Fibroblast of villous mesenchyme (primary cell): ENCODE results near the gene EPHA8. TPM values are rescaled to one million over a fixed set of nuclear protein-coding genes. Genes with fewer than 3 reads are reported as not detected.

ENCODE experiments used
- DNase-seq: peaks from one replicate; pipeline ENCODE4 v3.0.0-alpha.2; 2010; ENCODE audit warnings: low read depth
- H3K4me3 ChIP-seq: 2 replicates; pipeline ENCODE4 v1.5.1; 2011; ENCODE audit warnings: low read depth, mild to moderate bottlenecking, low read length
- CTCF ChIP-seq: IDR thresholded peaks from 2 replicates; pipeline ENCODE4 v1.5.1; 2012; ENCODE audit warnings: low read depth, mild to moderate bottlenecking, low read length; ENCODE audit not compliant: insufficient read depth
- total RNA-seq: library from RNA; depleted of rRNA; stranded (reverse); fragments of >200 nt; gene quantifications from 2 replicates; pipeline ENCODE4 v1.2.3, GENCODE V29; 2012

EPHA8 gene
- total RNA-seq, 1 donor: not detected

DNA sequence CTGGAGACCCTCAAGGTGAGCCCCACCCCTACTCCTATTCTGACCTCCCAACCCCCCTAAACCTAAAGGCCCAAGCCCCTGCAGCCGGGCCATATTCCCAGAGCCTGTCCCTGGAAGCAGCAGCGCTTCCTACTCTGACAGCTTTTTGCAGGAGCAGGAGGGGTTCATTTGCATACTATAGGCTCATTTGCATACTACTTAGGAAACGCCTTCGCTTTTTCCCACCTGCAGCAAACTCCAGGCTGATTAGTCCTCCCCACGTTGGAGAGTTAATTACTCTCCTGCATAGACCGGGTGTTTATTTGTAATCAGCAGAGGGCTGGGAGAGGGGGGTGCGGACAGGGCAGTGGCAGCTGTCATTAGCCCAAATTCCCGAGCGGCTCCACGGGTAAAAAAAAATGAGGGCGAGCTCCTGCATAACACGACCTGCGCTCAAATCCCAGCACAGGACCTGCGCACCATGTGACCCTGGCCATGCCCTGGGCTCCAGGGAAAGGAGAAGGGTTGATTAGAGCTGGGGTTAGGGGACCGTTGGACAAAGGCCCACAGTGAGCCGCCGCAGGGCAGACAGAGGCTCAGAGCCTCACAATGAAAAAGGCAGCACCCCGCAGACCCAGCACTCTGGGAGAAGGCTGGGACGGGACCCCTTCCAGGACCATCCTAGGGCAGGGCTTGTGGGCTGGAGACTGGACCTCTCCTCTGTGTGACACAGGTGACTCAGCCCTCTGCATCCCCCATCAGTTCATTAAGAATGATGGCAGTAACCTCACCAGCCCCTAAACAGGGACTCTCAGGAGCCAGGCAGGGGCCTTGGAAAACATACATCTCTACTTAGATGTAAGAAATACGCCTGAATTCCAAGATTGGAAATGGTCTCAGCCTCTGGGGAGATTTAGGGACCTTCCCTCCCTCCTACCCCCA is 63.2 kb downstream of the EPHA8 start:
- DNase-seq: no peak
- H3K4me3 ChIP-seq: no peak overlapping the region
- TF ChIP-seq CTCF: no peak

DNA sequence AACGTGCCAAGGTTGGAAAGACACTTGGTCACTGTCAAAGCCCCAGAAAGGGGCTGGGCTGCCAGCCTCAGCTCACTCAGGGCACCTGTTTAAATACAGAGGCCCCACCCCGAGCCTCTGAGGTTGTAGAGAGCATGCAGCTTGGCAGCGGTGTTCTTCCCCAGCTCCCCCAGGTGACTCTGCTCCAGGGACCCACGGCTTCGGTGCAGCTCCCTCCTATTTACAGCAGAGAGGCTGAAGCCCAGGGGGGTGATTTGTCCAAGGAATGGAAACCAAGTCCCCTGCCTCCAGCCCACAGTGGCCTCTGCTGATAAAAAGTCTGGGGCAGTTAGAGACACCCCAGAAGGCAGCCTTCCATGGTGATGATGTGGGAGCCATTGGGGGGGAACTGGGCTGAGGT is 64.0 kb downstream of the EPHA8 start:
- H3K4me3 ChIP-seq: no peak overlapping the region
- no peak for DNase-seq
- no peak for TF ChIP-seq CTCF

- DNase-seq: no peak
- no peak for TF ChIP-seq CTCF
- no peak overlapping the region for H3K4me3 ChIP-seq
Measured at GRCh38 chr1:22628698-22629444, 65.6 kb downstream of the EPHA8 start.

GRCh38 chr1:22629886-22630285 is 66.6 kb downstream of the EPHA8 start:
- H3K4me3 ChIP-seq: no peak overlapping the region
- no peak for TF ChIP-seq CTCF
- no peak for DNase-seq

GRCh38 chr1:22633697-22634463 is 70.6 kb downstream of the EPHA8 start:
- TF ChIP-seq CTCF: no peak
- no peak for DNase-seq
- H3K4me3 ChIP-seq: no peak overlapping the region

DNA sequence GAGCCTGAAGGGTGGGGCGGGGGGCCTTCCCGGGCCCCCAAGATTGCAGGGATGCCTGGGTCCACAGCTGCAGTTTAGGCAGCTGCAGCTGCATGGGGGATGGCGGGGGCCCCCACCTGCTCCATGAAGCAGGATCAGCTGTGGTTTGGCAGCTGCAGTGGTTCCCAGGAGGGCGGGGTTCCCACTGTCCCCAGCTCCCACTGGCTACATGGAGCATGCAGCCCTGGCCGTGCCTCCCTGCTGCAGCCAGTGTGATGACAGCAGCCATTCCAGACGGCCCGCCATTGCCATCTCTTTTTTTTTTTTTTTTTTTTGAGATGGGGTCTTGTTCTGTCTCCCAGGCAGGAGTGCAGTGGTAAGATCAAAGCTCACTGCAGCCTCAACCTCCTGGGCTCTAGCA is 72.1 kb downstream of the EPHA8 start:
- DNase-seq: no peak

More for the DNA sequence above, 72.1 kb downstream of the EPHA8 start:
- no peak overlapping the region for H3K4me3 ChIP-seq
- no peak for TF ChIP-seq CTCF
